Right ventricle myocardium inferior (tissue), 1 donor: ENCODE data around the gene ERV3-1. TPM values are rescaled to one million over a fixed set of nuclear protein-coding genes. Genes with fewer than 3 reads are reported as not detected.
"Not testable (repeated sequence)": the region's sequence is repeated elsewhere in the genome, so short reads cannot be mapped to it uniquely, and the experiment has no call there.

Experiments used
- ATAC-seq: fragments of 200-7000 bp; cut with Tn5 transposase; one replicate; pipeline ENCODE4 v1.9.1; 2020; ENCODE audit warnings: mild to moderate bottlenecking, moderate library complexity
- DNase-seq: peaks from one replicate; pipeline ENCODE4 v3.0.0; 2021; ENCODE audit errors: missing footprints
- intact Hi-C: fragments of 100-400 bp; cut with DNase I; formaldehyde crosslinking; loops from one replicate; pipeline ENCODE4 v1.11.0; 2022
- long read RNA-seq: library from polyadenylated mRNA; unstranded; transcript quantifications from one replicate; pipeline ENCODE4 v2.0.0, GENCODE V29; 2021
- total RNA-seq: library from RNA; stranded (reverse); fragmentation: NEBNext Ultra II Directional; extraction: Animal tissue kit (Norgen Biotek cat#: 25700); gene quantifications from one replicate; pipeline ENCODE4 v1.2.1, GENCODE V29; 2021
- donor health status: DM: no; HTN: yes; CAD: no; lungs with severe emphysema.

ERV3-1 gene, protein sequence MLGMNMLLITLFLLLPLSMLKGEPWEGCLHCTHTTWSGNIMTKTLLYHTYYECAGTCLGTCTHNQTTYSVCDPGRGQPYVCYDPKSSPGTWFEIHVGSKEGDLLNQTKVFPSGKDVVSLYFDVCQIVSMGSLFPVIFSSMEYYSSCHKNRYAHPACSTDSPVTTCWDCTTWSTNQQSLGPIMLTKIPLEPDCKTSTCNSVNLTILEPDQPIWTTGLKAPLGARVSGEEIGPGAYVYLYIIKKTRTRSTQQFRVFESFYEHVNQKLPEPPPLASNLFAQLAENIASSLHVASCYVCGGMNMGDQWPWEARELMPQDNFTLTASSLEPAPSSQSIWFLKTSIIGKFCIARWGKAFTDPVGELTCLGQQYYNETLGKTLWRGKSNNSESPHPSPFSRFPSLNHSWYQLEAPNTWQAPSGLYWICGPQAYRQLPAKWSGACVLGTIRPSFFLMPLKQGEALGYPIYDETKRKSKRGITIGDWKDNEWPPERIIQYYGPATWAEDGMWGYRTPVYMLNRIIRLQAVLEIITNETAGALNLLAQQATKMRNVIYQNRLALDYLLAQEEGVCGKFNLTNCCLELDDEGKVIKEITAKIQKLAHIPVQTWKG
- total RNA-seq: 5.4 TPM
- long read RNA-seq, transcript ERV3-1-201 (2 exons, 2,719 nt): major isoform, 6 of 6 reads
- long read RNA-seq, partial matches to known transcripts: 0 of 6 reads
- long read RNA-seq, other reads (novel, unspliced or antisense): 0 of 6 reads

DNA sequence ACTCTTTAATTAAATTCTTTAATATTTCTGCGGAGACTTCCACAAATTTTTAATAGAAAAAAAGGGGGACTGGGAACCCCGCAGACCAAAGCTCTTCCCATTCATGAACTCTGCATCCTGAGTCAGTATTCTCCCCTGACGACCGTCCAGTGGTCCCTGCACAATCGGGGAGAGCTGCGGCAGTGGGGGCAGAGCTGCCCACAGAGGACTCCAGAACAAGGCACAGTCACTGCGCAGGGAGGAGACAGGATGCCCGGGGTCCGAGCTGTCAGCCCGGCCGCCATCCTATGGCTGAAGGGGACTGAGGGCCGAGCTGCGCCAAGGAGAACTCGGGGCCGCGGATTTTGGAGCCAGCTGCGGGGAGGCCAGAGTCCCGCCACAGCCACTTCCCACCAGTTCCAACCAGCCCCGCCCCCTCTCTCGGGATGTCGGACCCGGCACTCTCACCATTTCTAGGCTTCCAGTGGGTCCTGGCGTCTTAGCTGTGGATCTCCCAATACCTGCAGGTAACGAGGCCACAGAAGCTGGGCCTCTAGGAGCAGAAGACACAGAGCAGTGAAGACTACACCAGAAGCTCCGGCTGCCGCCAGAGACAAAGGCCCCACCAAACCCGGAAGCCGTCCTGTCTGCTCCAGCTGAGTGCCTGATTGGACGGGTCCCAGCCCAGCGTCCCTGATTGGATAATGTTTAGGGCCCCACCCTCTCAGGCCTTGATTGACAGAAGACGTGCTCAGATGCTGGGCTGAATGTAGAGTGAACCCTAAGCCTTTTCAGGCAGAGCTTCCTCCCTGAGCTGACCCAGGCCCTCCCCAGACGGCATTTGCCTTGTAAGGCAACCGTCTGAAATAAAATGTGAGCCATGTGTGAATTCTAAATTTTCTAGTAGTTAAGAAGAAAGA is at the start of gene ERV3-1:
ERV3-1 (minus strand) TSS at position 594 of the 899 bp plus-strand sequence. CDS start 13,661 bp downstream, outside the sequence.
- DNase-seq (peak; percentile 97), ATAC-seq (peak; percentile 100)
- intact Hi-C loops: no loop called here

DNA sequence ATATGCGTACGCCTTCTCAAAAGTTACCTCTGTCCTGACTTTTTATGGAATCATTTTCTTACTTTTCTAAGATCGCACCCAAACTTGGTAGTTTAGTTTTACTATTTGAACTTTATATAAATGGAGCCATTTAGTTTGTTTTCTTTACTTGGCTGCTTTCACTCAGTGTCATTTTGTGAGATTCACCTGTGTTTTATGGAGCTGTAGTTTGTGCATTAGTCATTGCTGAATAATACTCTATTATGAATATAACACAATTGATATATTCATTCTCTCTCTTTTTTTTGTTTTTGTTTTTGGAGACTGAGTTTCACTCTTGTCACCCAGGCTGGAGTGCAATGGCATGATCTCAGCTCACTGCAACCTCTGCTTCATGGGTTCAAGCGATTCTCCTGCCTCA is 49.3 kb upstream of the ERV3-1 start:
- intact Hi-C loops, ATAC-seq, DNase-seq: not testable (repeated sequence)

DNA sequence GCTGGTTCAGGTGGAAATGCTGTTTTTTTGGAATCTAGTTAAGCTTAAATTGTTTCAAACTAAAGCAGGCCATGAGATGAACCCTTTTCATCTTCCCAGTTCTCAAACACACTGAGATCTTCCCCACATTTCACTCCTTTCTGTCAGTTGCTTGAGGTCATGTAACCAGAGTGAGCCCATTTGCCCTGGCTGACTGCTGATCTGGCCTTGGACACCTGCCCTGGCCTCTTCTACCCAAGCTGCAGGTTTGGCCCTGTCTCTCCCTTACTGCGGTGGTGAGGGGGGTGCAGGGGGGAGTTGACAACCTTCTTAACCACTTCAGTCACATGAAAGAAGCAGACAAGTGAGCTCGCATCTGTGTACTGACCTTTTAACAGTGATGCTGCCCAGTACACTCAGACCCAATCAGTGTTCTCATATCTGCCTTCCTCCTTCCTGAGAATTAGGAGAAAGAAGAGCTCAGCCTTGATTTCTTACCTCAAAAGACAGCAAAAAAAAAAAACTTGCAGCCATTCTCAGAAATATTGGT is 48.0 kb upstream of the ERV3-1 start:
- intact Hi-C loops, DNase-seq: not testable (repeated sequence)
- ATAC-seq: peak; percentile 39

DNA sequence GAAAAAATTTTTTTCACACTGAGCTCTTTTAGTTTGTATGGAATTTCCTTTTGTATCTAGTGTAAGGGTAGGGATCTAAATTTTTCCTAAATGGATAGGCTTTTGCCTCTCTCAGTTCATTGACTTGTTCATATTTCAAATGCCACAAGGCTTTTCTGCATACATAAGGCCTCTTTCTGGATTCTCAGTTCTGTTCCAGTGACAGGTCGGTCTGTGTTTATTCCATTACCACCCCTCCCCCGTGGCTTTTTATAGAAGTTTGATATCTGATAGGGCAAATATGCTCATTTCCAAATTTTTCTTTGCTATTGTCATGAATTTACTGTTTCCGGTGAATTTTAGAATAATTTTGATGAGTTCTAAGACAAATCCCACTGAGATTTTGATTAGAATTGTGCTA is 45.2 kb upstream of the ERV3-1 start:
- intact Hi-C loops, DNase-seq, ATAC-seq: not testable (repeated sequence)

DNA sequence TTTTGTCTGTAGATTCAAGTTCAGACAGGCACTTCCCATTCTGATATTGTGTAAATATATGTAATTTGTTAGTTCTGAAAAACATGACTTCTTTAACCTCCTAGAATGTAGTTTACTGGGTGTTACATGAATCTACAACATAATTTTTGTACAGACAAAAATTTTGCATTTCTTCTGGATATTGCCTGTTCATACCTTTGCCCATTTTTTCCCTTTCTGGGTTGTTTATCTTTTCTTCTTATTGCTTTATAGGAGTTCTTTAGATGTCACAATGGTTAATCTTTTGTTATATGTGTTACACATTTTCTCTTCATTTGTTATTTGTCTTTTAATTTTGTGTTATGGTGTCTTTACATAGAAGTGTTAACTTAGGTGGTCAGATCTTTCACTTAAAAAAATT is 44.7 kb upstream of the ERV3-1 start:
- intact Hi-C loops, ATAC-seq, DNase-seq: not testable (repeated sequence)

DNA sequence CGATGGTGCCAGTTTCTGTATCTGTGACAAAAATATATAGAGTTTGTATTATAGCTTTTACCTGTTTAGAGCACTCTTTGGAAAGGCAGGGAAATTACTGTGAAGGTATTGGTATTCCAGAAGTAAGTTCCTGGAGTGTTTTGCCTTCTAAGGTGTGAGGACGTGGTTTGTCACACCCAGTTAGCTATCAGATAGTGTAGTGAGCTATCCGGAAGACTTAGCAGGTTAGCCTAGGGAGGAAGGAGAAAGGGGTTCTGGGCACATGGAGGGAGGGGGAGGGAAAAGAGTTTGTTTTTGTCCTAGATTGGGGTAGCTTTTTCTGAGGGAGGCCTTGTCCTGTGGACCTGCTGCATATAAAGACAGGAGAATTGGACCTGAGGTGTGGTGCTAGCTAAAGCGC is 39.8 kb upstream of the ERV3-1 start:
- ATAC-seq, DNase-seq, intact Hi-C loops: not testable (repeated sequence)

DNA sequence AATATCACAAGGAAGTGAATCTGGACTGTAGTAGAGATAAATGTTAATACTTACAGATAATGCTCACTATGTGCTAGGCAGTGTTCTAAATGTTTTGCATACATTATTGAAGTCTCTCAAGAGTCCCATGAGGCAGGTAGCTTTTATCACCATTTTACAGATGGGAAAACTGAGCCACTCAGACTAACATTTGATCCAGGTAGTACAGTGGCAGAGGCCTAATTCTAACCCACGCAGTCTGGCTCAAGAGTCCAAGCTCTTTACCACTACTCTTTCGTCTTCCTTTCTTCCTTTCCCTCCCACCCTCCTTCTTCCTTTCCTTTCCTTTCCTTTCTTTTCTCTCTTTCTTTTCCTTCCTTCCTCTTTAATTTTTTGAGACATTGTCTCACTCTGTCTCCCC is 39.1 kb upstream of the ERV3-1 start:
- ATAC-seq, intact Hi-C loops, DNase-seq: not testable (repeated sequence)

DNA sequence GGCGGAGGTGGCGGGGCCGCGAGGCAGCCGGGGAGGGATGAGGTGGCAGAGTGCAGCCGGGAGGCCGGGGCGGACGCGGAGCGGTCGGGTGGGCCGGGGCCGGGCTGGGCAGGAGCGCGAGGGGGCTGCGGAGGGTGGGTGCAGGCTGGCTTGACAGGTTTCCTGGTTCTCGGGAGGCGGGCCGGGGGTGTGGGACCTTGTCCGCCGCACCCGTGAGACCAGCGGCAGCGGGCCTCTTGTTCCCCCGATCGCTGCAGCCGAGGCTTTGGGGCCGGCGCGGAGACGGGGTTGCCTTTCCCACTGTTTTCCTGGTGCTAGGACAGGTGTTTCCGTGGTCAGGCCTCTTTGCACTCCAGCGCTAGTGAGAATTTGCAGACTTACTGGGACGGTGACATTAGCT is 32.3 kb upstream of the ERV3-1 start:
- peak; percentile 72 for DNase-seq
- ATAC-seq, intact Hi-C loops: not testable (repeated sequence)

DNA sequence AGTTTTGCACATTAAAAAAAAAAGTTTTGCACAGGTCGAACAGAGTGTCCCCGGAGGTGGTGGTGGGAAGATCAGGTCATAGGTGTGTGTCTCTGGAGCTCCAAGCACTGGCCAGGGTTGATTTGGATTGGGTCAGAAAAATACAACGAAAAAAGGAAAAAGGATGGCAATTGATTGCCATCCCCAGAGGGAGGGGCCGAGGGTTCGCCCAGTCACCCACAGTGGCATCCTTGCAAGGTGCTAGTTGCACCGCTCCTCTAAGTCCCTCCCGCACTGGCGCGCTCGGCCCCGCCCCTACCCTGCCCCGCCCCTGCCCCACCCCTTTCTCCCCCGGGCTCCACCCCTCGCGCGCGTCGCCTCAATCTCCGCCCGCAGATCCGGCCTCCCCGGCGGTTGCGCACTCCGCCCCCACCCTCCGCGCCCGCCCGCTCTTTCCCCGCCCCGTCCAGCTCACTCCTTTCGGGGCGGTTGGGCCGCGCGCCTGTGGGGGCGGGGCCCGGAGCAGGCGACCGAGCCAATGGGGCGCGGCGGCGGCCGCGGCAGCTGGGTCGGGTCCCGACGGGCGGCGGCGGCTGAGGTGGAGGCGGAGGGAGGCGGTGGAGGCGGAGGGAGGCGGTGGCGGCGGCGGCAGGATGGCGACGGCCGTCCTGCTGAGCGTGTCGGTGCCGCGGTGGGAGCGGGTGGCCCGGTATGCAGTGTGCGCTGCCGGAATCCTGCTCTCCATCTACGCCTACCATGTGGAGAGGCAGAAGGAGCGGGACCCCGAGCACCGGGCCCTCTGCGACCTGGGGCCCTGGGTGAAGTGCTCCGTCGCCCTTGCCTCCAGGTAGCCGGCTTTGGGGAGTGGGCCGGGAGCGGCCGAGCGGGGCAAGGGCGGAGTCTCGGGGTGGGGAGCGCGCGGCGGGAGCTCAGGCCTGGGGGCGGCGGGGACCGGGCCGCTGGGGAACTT is 31.5 kb upstream of the ERV3-1 start:
- DNase-seq: peak; percentile 97
- ATAC-seq: peak; percentile 97
- intact Hi-C loops: no loop called here

DNA sequence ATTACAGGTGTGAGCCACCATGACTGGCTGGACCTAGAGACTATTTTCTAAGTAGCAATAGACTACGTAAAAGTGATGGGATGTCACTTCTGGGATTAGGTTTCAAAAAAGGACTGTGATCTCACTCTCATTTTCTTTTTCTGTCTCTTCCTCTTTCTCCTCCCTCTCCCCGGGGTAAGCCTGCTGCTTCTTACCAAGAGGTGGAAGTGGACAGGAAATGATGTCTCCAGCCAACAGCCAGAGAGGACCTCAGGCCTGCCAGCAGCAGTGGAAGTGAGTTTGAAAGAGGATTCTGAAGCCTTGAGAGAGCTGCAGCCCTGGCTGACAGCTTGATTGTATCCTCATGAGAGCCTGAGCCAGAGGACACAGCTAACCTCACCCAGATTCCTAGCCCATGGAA is 30.0 kb upstream of the ERV3-1 start:
- DNase-seq, intact Hi-C loops: not testable (repeated sequence)
- ATAC-seq: peak; percentile 52

DNA sequence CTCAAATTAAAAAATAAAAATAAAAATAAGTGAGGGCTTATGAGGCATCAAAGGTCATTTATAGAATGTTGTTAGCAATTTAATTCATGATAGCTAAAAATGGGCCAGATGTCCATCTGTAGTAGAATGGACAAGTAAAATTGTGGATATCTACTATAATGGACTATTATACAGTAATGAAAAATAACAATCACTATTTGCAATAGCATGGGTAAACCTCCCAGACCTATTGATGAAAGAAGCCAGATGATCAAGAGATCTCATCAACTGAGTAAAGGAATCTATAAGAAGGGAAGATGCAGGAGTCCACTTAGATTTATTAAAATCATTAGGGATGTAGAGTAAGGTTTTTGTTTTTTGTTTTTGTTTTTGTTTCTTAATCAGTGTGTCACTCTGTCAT is 29.0 kb upstream of the ERV3-1 start:
- ATAC-seq, intact Hi-C loops, DNase-seq: not testable (repeated sequence)

DNA sequence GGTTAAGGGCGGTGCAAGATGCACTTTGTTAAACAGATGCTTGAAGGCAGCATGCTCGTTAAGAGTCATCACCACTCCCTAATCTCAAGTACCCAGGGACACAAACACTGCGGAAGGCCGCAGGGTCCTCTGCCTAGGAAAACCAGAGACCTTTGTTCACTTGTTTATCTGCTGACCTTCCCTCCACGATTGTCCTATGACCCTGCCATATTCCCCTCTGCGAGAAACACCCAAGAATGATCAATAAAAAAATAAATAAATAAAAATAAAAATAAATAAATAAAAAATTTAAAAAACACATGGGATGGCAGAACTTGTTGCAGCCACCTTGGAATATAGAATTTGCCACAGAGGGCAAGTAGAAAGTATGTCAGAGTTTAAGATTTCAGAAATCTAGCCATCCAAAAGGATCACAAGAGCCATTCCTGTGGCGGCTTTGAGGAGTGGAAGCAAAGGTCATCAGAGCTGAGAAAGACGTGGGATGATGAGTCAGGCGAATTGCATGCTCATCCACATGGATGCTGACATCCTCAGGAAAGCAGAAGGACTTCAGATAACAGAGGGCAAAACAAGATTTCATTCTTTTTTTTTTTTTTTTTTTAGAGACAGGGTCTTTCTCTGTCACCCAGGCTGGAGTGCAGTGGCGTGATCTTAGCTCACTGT is 27.8 kb upstream of the ERV3-1 start:
- DNase-seq, intact Hi-C loops: not testable (repeated sequence)

DNA sequence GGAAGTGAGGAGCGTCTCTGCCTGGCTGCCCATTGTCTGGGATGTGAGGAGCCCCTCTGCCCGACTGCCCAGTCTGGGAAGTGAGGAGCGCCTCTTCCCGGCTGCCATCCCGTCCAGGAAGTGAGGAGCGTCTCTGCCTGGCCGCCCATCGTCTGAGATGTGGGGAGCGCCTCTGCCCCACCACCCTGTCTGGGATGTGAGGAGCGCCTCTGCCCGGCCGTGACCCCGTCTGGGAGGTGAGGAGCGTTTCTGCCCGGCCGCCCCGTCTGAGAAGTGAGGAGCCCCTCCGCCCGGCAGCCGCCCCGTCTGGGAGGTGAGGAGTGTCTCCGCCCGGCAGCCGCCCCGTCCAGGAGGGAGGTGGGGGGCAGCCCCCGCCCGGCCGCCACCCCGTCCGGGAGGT is 26.9 kb upstream of the ERV3-1 start:
- DNase-seq, ATAC-seq, intact Hi-C loops: not testable (repeated sequence)

More for the DNA sequence above, 27.8 kb upstream of the ERV3-1 start:
- ATAC-seq: not testable (repeated sequence)

DNA sequence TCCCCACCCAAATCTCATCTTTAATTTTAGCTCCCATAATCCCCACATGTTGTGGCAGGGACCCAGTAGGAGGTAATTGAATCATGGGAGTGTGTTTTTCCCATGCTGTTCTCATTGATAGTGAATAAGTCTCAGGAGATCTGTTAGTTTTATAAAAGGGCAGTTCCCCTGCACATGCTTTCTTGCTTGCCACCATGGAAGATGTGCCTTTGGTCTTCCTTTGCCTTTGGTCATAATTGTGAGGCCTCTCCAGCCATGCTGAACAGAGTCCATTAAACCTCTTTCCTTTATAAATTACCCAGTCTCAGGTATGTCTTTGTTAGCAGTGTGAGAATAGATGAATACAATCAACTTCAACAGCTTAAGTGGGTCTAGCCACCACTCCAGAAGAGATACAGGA is 18.5 kb upstream of the ERV3-1 start:
- ATAC-seq, intact Hi-C loops, DNase-seq: not testable (repeated sequence)

DNA sequence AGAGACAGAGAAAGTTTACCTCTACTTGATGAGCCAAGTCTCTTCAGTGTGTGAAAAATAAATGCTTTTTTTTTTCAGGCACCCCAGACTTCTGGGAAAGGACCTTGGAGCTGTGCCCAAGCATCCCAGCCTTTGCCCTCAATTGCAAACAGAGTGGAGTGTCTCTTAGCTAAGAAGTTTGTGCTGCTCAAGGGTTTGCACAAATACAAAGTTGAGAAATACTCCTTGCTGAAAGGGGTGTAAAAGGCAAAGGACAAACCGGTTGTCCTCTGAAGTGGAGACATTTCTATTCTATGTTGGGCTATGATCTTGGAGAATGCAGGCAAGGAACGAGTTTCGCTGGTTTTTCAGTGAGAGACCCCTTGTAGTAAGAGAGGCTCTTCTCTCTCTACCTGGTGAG is 14.5 kb upstream of the ERV3-1 start:
- DNase-seq, ATAC-seq, intact Hi-C loops: not testable (repeated sequence)

DNA sequence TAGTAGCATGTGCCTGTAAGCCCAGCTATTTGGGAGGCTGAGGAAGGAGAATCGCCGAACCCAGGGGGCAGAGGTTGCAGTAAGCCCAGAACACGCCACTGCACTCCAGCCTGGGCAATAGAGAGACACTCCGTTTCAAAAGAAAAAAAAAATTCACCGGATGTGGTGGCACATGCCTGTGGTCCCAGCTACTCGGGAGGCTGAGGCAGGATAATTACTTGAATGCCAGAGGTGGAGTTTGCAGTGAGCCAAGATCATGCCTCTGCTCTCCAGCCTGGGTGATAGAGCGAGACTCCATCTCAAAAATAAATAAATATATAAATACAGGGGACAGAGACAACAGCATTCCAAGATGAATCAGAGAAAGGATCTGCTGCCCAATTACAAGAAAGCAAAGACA is 3.4 kb upstream of the ERV3-1 start:
- intact Hi-C loops, ATAC-seq: not testable (repeated sequence)

DNA sequence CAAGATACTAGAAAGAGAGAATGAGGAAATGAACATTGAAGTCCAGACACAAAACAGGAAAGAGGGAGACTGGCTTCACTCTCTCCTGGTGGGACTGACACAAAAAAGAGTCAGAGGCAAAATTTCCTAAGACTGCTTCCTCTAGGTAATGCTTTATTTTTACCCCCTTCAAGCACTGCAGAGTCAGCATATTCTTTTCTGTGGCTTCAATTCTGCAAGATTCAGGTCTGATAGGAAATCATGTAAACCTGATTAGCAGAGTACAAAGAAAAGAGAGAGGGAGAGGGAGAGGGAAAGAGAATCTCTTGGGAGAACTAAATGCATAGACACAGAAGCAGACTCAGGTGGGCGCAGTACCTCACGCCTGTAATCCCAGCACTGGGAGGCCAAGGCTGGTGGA is 2.9 kb upstream of the ERV3-1 start:
- ATAC-seq, intact Hi-C loops, DNase-seq: not testable (repeated sequence)

More for the DNA sequence above, 3.4 kb upstream of the ERV3-1 start:
- DNase-seq: not testable (repeated sequence)
